Measurements from ENCODE around the gene RAD54L. TPM values are rescaled to one million over a fixed set of nuclear protein-coding genes. Genes with fewer than 3 reads are reported as not detected.
"Not testable (repeated sequence)": the region's sequence is repeated elsewhere in the genome, so short reads cannot be mapped to it uniquely, and the experiment has no call there.

Gene RAD54L
- total RNA-seq, 1 experiment from 2014 or later = 28.9 TPM

DNA sequence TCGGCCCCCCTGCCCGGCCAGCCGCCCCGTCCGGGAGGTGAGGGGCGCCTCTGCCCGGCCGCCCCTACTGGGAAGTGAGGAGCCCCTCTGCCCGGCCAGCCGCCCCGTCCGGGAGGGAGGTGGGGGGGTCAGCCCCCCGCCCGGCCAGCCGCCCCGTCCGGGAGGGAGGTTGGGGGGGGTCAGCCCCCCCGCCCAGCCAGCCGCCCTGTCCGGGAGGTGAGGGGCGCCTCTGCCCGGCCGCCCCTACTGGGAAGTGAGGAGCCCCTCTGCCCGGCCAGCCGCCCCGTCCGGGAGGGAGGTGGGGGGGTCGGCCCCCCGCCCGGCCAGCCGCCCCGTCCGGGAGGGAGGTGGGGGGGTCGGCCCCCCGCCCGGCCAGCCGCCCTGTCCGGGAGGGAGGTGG lies 5.8 kb upstream of the RAD54L start:
- RAD21 ChIA-PET (ENCODE audit: low non-redundant PET in 1 of 2, low total read pairs in 2 of 2, uncharacterized antibody in 2 of 2, unreplicated experiment in 2 of 2); BruUV-seq (replicated peaks): not testable (repeated sequence)

DNA sequence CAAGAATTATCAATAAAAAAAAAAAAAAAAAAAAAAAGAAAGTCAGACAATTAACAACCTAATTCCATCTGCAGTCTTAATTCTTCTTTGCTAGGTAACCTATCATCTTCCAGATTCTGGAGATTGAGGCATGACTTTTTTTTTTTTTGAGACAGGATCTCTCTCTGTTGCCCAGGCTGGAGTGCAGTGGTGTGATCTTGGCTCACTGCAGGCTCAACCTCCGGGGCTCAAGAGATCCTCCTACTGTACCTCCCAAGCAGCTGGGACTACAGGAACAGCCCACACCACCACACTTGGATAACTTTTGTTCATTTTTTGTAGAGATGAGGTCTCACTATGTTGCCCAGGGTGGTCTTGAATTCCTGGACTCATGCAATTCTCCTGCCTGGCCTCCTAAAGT lies 4.6 kb upstream of the RAD54L start:
- H3K27ac ChIP-seq (ENCODE audit: low read depth, low read length) = no peak overlapping the region
- H3K9me3 ChIP-seq (ENCODE audit: control insufficient read depth in 1 of 2, insufficient read depth in 1 of 2, low read depth in 1 of 2, low read length in 2 of 2) = no peaks in the 10 kb centered on the region
- CTCF ChIA-PET = no interaction called here
- peaks cover 9 to 19% of the 10 kb centered on the region in 2 experiments for H3K4me1 ChIP-seq (ENCODE audit: control insufficient read depth in 1 of 2, insufficient read depth in 2 of 2, low read length in 2 of 2)
- no peak overlapping the region for H3K4me3 ChIP-seq (replicated peaks in 1 of 2; ENCODE audit: low read depth in 1 of 2, low read length in 2 of 2)
- BruUV-seq (replicated peaks) = no TSS peak
- H3K79me2 ChIP-seq (ENCODE audit: insufficient read depth, low read length) = peaks cover 2% of the 10 kb centered on the region
- H3K9ac ChIP-seq (ENCODE audit: low read length) = no peak overlapping the region
- no peak overlapping the region for H3K4me2 ChIP-seq (ENCODE audit: low read length)
- H3K9me2 ChIP-seq (ENCODE audit: insufficient read depth) = no peaks in the 10 kb centered on the region
- TF ChIP-seq YY1 (IDR thresholded peaks at IDR 0.05; ENCODE audit: extremely low read depth, insufficient replicate concordance, low read depth, low read length) = no peak
- no peak for TF ChIP-seq SP1 (IDR thresholded peaks at IDR 0.05; ENCODE audit: low read depth)
- TF ChIP-seq, protein P1, sequence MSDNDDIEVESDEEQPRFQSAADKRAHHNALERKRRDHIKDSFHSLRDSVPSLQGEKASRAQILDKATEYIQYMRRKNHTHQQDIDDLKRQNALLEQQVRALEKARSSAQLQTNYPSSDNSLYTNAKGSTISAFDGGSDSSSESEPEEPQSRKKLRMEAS (IDR thresholded peaks at IDR 0.05) = no peak
- no peak for TF ChIP-seq ELF1 (IDR thresholded peaks at IDR 0.05; ENCODE audit: borderline replicate concordance, low read depth)
- TF ChIP-seq, protein P2, sequence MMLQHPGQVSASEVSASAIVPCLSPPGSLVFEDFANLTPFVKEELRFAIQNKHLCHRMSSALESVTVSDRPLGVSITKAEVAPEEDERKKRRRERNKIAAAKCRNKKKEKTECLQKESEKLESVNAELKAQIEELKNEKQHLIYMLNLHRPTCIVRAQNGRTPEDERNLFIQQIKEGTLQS (IDR thresholded peaks at IDR 0.05) = no peak
- no peak for TF ChIP-seq POLR2A (IDR thresholded peaks at IDR 0.05; ENCODE audit: borderline replicate concordance, extremely low read depth, insufficient read depth, insufficient read length)
- no peak for TF ChIP-seq ZNF274 (IDR thresholded peaks at IDR 0.05; ENCODE audit: low read depth, low read length)
- TF ChIP-seq EZH2phosphoT487 (IDR thresholded peaks at IDR 0.05; ENCODE audit: borderline replicate concordance) = no peak
- no peak for TF ChIP-seq JUND (IDR thresholded peaks at IDR 0.05)
- TF ChIP-seq CBX3 (IDR thresholded peaks at IDR 0.05; ENCODE audit: low read depth) = no peak
- intact Hi-C loops (cut with micrococcal nuclease) = no loop called here
- ATAC-seq (no peak), DNase-seq (ENCODE audit: low read depth, low spot score) (no peak)
- H2AFZ ChIP-seq (ENCODE audit: low read depth, low read length, poor library complexity, severe bottlenecking) = no peak overlapping the region
- RAD21 ChIA-PET (ENCODE audit: low non-redundant PET in 1 of 2, low total read pairs in 2 of 2, uncharacterized antibody in 2 of 2, unreplicated experiment in 2 of 2) = no interaction called here
- no peaks in the 10 kb centered on the region for H3K36me3 ChIP-seq (ENCODE audit: control insufficient read depth in 1 of 2, insufficient read depth in 2 of 2, low read length in 2 of 2)
- POLR2A ChIA-PET = no interaction called here
- H3K27me3 ChIP-seq (ENCODE audit: insufficient read depth, low read length) = no peaks in the 10 kb centered on the region
- no peaks in the 10 kb centered on the region for H4K20me1 ChIP-seq (ENCODE audit: insufficient read depth)

More for the DNA sequence above, 5.8 kb upstream of the RAD54L start:
- ATAC-seq; H2AFZ ChIP-seq (ENCODE audit: low read depth, low read length, poor library complexity, severe bottlenecking); H3K4me3 ChIP-seq (replicated peaks in 1 of 2; ENCODE audit: low read depth in 1 of 2, low read length in 2 of 2); H3K9me3 ChIP-seq (ENCODE audit: control insufficient read depth in 1 of 2, insufficient read depth in 1 of 2, low read depth in 1 of 2, low read length in 2 of 2); H3K27ac ChIP-seq (ENCODE audit: low read depth, low read length); H3K79me2 ChIP-seq (ENCODE audit: insufficient read depth, low read length); H4K20me1 ChIP-seq (ENCODE audit: insufficient read depth); H3K9me2 ChIP-seq (ENCODE audit: insufficient read depth); H3K36me3 ChIP-seq (ENCODE audit: control insufficient read depth in 1 of 2, insufficient read depth in 2 of 2, low read length in 2 of 2); H3K4me2 ChIP-seq (ENCODE audit: low read length); H3K9ac ChIP-seq (ENCODE audit: low read length); DNase-seq (ENCODE audit: low read depth, low spot score); intact Hi-C loops (cut with micrococcal nuclease); POLR2A ChIA-PET; H3K27me3 ChIP-seq (ENCODE audit: insufficient read depth, low read length); CTCF ChIA-PET: not testable (repeated sequence)
- H3K4me1 ChIP-seq (ENCODE audit: control insufficient read depth in 1 of 2, insufficient read depth in 2 of 2, low read length in 2 of 2) = peaks cover 8 to 15% of the 10 kb centered on the region in 2 experiments

DNA sequence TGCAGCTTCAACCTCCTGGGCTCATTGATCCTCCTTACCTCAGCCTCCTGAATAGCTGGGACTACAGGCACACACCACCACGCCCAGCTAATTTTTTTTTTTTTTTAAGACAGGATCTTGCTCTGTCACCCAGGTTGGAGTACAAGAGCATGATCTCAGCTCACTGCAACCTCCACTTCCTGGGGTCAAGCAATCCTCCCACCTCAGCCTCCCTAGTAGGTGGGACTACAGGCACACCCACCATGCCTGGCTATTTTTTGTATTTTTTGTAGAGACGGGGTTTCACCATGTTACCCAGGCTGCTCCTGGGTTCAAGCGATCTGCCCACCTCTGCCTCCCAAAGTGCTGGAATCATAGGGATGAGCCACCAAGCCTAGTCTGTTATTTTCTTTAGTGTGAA lies 3.7 kb upstream of the RAD54L start:
- H3K4me2 ChIP-seq (ENCODE audit: low read length); ATAC-seq; H3K27ac ChIP-seq (ENCODE audit: low read depth, low read length); BruUV-seq (replicated peaks); H3K9me2 ChIP-seq (ENCODE audit: insufficient read depth); H3K36me3 ChIP-seq (ENCODE audit: control insufficient read depth in 1 of 2, insufficient read depth in 2 of 2, low read length in 2 of 2); POLR2A ChIA-PET; intact Hi-C loops (cut with micrococcal nuclease); DNase-seq (ENCODE audit: low read depth, low spot score); H2AFZ ChIP-seq (ENCODE audit: low read depth, low read length, poor library complexity, severe bottlenecking); H3K27me3 ChIP-seq (ENCODE audit: insufficient read depth, low read length); RAD21 ChIA-PET (ENCODE audit: low non-redundant PET in 1 of 2, low total read pairs in 2 of 2, uncharacterized antibody in 2 of 2, unreplicated experiment in 2 of 2); H3K9ac ChIP-seq (ENCODE audit: low read length); H3K9me3 ChIP-seq (ENCODE audit: control insufficient read depth in 1 of 2, insufficient read depth in 1 of 2, low read depth in 1 of 2, low read length in 2 of 2); H3K4me3 ChIP-seq (replicated peaks in 1 of 2; ENCODE audit: low read depth in 1 of 2, low read length in 2 of 2); H4K20me1 ChIP-seq (ENCODE audit: insufficient read depth): not testable (repeated sequence)
- peaks cover 13 to 25% of the 10 kb centered on the region in 2 experiments for H3K4me1 ChIP-seq (ENCODE audit: control insufficient read depth in 1 of 2, insufficient read depth in 2 of 2, low read length in 2 of 2)
- peaks cover 11% of the 10 kb centered on the region for H3K79me2 ChIP-seq (ENCODE audit: insufficient read depth, low read length)
- CTCF ChIA-PET = interaction anchor here (1.8 to 4.7 kb wide), 2 partner anchors 10 to 19 kb away, joined by 17 to 48 read pairs; no protein-coding TSS in a partner anchor

Measured in HCT116 (cell line).